HG03135 (cell line): Measurements from ENCODE around the gene MSRB3.

Source experiments
- ATAC-seq: cut with Tn5 transposase; IDR thresholded peaks from one replicate; pipeline ENCODE4 v1.9.1; 2021; ENCODE audit warnings: mild to moderate bottlenecking, moderate library complexity; ENCODE audit not compliant: unreplicated experiment

The MSRB3 gene

DNA sequence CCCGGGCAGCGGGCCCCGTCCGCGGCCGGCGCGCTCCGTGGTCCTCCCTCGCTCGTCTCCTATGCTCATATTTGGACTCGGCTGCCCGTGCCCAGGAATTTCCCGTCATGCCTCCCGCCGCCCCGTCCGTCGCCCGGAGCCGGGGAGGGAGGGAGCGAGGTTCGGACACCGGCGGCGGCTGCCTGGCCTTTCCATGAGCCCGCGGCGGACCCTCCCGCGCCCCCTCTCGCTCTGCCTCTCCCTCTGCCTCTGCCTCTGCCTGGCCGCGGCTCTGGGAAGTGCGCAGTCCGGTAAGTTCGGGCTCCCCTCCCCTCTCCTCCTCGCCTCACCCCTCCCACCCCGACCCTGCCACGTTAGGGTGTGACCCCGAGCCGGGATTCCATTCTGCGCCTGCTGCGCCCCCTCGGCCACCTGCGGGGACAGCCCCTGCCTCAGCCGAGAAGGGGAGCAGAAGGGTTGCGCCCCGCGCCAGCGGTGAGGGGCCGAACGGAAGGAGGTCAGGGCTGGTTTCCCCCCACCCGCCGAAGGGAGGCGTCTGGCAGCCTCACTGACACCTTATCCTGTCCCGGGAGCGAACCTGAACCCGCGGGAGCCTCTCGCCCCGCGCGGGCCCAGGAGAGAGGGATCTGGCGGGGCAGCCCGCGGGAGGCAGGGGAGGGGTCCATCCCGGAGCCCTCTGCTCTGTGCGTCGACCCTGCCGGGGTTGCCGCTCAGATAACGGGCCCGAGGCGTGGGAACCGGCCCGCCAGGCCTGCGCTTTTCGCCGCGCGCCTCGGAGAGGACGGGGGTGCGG lies at the start of gene MSRB3:
Gene MSRB3, plus strand, starts transcription at position 108 of the 793 bp plus-strand sequence. CDS start 29,897 bp downstream, outside the sequence.
- peak; percentile 68 for ATAC-seq

- ATAC-seq: no peak
These were observed 49.0 kb upstream of the MSRB3 start for GRCh38 chr12:65229441-65229840.

- ATAC-seq: no peak
These were observed 45.9 kb upstream of the MSRB3 start for GRCh38 chr12:65232476-65233077.

DNA sequence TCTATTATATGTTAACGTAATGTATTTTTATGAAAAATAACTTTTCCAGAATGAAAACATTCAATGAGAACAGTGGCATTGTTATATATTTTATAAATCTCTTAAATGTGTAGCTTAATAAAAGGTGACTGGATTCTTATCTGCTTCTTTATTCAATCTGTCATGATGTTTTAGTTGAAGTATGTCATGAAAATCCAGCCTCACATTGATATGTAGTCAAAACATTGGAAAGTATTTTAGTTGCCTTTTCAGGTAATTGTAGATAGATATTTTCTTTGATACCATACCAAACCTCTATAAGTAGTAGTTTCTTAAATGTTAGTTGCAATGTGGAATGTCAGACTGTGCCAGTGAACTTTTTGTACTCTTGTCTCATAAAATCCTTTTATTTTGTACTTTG lies 41.3 kb upstream of the MSRB3 start:
- no peak for ATAC-seq

GRCh38 chr12:65238609-65239008 lies 39.9 kb upstream of the MSRB3 start:
- no peak for ATAC-seq

DNA sequence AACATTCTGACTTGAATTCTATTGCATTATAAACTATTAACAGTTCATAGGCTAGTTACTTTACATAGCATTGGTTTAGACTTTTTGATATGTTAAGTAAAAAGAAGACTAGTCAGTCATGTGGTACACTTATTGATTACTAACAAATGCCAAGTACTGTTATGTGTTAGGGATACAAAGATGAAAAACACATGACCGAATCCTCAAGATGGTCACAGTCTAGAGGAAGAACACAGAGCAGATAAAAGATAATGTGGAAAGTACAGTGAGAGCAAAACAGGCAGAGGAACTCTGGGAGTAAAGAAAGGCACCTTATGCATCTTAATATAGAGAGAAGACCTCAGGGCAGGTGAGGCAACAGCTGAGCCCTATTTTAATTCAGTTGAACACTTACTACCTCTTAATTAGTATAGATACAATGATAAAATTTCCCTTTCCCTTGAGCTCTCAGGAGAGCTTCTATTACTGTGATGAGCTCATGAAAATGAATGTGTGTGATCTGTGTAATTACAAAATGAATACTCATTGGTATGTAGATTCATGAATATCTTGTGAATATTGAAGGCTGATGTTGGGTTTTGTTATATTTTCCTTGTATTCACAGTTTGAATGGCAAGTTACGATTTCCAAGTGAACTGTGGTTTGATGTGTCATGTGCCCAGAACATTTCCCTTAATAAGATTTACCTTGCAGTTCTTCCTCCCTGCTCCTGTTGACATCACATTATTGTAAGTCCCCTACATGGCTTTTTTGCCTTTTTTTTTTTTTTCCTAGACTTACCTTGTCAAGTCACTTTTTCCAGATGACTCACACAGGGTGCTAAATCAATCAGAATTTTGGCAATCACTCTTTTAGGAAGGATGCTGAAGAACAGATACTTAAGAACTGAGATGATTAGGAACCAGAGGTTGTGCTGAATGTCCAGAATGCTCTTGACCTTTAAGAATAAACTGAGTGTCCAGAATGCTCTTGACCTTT lies 29.5 kb upstream of the MSRB3 start:
- ATAC-seq: no peak

DNA sequence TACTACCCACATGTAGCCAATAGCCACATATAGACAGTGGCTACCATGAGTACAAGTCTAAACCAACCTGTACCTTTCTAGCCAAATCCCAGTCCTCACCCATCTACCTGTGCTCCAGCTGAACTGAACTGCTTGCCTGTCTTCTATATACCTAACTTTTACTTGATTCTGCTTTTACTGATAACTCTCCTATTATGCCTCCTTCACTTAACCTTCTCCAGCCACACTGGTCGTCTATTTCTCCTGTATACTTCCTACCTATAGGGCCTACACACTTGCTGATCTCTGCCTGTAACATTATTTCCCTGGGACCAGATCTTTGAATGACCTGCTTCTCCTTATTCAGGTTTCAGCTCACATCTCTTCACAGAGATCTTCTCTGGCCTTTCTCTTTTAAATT lies 26.0 kb upstream of the MSRB3 start:
- ATAC-seq: no peak

DNA sequence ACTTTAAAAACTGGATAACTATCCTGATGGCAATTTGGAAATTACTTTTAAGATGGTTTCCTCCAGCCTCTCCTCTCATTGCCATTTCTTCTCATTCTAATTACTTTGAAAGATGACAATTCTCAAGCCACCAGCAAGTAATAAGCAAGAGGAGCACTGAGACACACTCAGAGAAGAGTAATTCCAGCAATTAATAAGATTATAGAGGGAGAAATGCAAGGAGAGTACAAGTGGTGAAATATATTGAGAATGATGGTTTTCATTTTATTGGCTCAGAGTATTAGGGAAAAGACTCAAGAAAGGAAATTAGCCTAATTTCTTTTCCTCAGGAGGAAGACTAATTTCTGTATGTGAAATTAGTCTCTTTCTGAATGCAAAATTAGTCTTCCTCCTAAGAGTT lies 20.5 kb upstream of the MSRB3 start:
- no peak for ATAC-seq

- peak; percentile 81 for ATAC-seq
These were observed 19.0 kb upstream of the MSRB3 start for GRCh38 chr12:65259501-65259900.

- no peak for ATAC-seq
These were observed 14.7 kb upstream of the MSRB3 start for GRCh38 chr12:65263777-65264176.

DNA sequence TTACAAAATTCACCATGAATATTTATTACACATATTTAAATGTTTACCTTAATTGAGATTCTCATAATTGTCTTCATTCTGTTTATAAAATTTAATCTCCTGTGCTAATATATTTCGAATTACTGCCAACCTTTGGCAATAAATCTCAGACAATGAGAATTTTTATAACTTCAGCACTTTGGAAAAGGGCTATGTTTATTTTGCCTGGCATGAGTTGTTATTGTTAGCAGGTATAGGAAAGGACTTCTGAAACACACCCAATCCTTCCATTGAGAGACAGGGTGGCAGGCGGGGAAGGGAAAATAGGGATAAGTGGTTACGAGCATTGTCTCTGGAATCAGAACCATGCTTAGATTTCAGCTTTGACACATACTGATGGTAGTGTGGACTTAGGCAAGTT lies 12.1 kb upstream of the MSRB3 start:
- ATAC-seq: no peak

- no peak for ATAC-seq
These were observed 8.9 kb upstream of the MSRB3 start for GRCh38 chr12:65269603-65270002.

DNA sequence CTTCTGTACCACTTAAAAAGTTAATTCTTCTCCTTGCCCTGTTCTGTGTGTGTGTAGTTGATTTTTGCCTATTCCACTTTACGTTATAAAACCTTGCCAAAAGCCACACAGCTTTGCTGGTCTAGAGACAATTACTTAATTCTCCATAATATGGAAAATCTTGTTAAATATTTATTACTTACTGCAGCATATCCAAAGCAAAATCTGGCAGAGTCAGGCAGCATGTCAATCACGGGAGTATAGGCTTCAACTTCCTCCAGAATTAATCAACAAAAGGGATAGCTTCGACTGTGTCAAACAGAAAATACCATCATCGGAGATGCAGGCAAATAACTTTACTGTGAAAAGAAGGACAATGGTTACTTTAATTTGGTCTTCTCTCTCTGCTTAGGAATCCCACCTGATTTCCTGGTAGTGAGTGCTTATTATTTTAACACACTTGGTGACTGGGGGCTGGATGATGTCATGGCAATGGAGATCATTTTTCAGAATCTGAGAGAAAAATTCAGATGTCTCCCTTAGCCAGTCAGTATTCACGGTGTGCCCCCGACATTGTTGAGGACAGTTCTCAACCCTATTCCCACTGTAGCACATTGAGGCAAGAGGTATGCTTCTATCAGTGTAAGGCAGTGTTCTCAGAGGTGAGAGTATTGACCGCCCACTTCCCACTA lies 3.7 kb upstream of the MSRB3 start:
- no peak for ATAC-seq

DNA sequence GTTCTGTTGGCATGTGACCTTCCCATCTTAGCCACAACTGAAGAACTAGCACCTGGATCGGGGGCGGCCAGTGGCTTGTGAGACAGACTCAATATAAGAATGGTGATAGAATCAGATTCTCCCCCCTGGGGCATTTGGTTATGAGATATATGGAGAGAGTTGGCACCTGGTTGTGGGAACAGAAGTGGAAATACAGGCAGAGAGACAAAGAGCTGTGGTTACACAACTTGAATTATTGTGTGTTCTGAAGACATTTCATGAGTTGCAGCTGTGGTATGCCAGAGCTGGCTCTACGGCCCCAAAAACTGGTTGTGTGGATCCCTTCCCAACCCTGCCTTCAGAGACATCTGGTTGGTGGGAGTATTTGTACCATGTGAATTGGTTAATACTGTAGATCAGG lies 2.9 kb upstream of the MSRB3 start:
- ATAC-seq: no peak

DNA sequence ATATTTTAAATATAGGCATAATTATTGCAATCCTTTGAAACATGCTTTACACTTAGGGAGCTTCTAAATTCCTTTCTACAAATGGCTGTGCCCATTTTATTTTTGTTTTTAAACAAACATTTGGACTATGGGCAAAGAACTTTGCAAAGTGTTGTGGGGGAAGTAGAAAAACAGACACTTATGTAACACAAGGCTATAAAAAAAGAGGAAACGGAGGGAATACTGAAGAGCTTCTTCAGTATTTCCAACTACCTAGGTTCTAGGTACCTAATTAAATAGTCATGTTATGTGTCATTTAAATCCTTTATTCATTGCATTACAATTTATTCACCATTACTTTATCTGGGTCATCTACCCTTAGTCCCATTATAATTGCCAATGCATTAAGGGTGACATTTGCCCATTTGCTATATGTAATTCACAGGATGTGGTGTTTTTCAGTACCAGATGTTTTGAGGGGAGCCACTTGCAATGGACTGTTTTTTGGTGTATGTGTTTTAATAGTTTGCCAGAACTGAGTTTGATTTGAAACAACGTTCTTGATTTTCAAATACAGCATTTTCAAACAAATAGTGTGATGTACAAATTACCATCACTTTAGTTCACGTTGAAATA lies 1.5 kb upstream of the MSRB3 start:
- ATAC-seq: no peak

GRCh38 chr12:65277994-65278575 lies 398 bp upstream of the MSRB3 start:
- ATAC-seq: no peak

DNA sequence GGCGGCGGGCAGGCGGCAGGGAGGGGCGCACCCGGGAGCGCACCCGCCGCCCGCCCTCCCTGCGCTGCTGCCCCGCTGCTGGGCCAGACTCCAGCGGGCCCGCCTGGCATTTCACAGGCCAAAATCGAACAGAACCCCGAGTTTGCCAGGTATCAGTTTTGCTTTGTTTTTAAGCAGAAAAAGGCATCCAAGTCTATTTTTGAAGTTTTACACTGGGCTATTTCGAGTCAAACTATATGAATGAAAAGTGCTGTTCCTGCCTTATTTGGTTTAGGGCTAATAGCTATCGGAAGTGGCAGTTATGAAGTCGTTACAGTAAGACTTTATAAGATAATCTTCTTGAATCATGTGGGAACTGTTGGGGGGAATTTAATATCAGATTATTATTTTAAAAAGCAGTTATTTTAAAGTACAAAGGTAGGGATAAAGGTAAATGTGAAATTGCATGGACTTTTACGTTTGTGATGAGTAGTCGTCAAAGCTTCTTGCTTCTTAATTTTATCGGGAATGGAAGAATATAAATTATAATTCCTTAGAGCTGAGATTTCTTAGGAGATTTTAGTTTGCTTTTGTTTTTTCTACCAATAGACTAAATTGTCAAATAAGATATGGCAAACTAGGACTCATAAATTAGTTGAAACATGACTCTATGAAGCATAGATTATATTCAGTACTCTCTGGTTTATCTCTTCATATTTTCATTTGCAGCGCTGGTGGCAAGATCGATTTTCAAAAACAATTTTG lies 1.1 kb downstream of the MSRB3 start:
- no peak for ATAC-seq

GRCh38 chr12:65280306-65280705 lies 1.8 kb downstream of the MSRB3 start:
- ATAC-seq: no peak

GRCh38 chr12:65282840-65283239 lies 4.4 kb downstream of the MSRB3 start:
- ATAC-seq: no peak
